Measurements from ENCODE around the gene SUN2. TPM values are rescaled to one million over a fixed set of nuclear protein-coding genes. Genes with fewer than 3 reads are reported as not detected.

The SUN2 gene
- total RNA-seq, 1 experiment from 2014 or later: 55.5 TPM

DNA sequence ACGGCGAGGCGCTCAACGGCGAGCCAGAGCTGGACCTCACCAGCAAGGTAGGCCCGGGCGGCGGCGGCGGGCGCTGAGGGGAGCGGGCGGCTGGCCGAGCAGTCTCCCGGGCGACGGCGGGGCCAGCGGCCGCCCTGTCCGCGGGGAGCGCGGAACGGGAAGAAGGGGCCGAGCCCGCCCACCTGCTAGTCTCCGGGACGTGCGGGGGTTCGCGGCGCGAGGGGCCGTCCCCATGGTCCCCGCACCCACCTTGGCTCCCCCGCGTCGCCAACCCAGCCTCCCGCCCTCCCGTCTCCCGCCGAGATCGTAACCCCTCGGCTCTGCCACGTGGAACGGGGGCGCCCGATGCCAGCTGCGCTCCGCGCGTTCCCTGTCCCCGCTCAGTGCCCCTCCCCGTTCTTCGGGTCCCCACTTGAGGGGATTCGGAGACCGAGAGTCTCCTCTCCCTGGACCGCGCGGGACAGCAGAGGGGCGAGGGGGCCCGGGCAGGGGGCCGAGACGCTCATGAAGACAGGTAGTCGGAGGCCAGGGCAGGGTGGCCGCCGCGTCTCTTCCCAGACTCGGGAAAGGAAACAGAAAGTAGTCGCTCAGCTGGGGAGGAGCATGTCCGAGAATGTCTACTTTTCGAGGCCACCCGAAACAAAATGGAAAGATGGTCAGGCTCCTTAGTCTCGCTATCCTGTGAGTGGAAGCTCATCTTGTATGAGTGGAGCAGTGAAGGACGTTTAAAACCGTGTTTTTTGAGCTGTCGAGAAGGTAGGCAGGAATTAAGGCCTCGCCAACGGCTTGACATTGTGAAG, 49.5 kb downstream of the SUN2 start:
- Histone ChIP-seq H3K27me3 (ENCODE audit: low read length) (no peaks in the 10 kb centered on the region), H3K9me2 (replicated peaks; ENCODE audit: low read length) (no peaks in the 10 kb centered on the region), H3K9me3 (ENCODE audit: low read length) (no peaks in the 10 kb centered on the region), H3K4me1 (ENCODE audit: insufficient read depth, low read length) (peaks cover 41% of the 10 kb centered on the region), H3K27ac (ENCODE audit: low read length) (peak overlapping the region; percentile 67), H3K4me3 (ENCODE audit: low read length) (peak overlapping the region; percentile 95), H3K9ac (ENCODE audit: low read length) (peak overlapping the region; percentile 93), H3K4me2 (ENCODE audit: low read length) (peak overlapping the region; percentile 94), H4K20me1 (ENCODE audit: low read length) (peaks cover 41% of the 10 kb centered on the region), H3K79me2 (ENCODE audit: low read length) (peaks cover 55% of the 10 kb centered on the region), H3K36me3 (ENCODE audit: low read depth, low read length) (0 out of 2 replicates have a peak, but pooled peaks cover 3% of the 10 kb centered on the region), H2AFZ (ENCODE audit: low read length) (peak overlapping the region; percentile 46; the same call in 1 of the 2 replicates), H3F3A (ENCODE audit: low read length, unreplicated experiment) (no peaks in the 10 kb centered on the region)
- CTCF ChIA-PET: interaction anchor here (1.1 kb wide), 1 partner anchor 25 kb away, joined by 3 read pairs; the partner anchor contains the start of gene TOMM22
- POLR2A ChIA-PET (ENCODE audit: unreplicated experiment): interaction anchor here (1.0 kb wide), 1 partner anchor 9 kb away, joined by 7 read pairs; no protein-coding TSS in a partner anchor
- no TSS peak for BruUV-seq (replicated peaks)
- TF ChIP-seq, protein P1, sequence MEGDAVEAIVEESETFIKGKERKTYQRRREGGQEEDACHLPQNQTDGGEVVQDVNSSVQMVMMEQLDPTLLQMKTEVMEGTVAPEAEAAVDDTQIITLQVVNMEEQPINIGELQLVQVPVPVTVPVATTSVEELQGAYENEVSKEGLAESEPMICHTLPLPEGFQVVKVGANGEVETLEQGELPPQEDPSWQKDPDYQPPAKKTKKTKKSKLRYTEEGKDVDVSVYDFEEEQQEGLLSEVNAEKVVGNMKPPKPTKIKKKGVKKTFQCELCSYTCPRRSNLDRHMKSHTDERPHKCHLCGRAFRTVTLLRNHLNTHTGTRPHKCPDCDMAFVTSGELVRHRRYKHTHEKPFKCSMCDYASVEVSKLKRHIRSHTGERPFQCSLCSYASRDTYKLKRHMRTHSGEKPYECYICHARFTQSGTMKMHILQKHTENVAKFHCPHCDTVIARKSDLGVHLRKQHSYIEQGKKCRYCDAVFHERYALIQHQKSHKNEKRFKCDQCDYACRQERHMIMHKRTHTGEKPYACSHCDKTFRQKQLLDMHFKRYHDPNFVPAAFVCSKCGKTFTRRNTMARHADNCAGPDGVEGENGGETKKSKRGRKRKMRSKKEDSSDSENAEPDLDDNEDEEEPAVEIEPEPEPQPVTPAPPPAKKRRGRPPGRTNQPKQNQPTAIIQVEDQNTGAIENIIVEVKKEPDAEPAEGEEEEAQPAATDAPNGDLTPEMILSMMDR (conservative IDR thresholded peaks at IDR 0.05; ENCODE audit: low read depth, low read length): no peak
- TF ChIP-seq EZH2phosphoT487 (IDR thresholded peaks at IDR 0.05; ENCODE audit: borderline replicate concordance, low read length): no peak
- TF ChIP-seq EZH2 (IDR thresholded peaks at IDR 0.05; ENCODE audit: low read length, unreplicated experiment): no peak
- ATAC-seq (no peak), DNase-seq (no peak)
- intact Hi-C loops (cut with micrococcal nuclease): no loop called here

DNA sequence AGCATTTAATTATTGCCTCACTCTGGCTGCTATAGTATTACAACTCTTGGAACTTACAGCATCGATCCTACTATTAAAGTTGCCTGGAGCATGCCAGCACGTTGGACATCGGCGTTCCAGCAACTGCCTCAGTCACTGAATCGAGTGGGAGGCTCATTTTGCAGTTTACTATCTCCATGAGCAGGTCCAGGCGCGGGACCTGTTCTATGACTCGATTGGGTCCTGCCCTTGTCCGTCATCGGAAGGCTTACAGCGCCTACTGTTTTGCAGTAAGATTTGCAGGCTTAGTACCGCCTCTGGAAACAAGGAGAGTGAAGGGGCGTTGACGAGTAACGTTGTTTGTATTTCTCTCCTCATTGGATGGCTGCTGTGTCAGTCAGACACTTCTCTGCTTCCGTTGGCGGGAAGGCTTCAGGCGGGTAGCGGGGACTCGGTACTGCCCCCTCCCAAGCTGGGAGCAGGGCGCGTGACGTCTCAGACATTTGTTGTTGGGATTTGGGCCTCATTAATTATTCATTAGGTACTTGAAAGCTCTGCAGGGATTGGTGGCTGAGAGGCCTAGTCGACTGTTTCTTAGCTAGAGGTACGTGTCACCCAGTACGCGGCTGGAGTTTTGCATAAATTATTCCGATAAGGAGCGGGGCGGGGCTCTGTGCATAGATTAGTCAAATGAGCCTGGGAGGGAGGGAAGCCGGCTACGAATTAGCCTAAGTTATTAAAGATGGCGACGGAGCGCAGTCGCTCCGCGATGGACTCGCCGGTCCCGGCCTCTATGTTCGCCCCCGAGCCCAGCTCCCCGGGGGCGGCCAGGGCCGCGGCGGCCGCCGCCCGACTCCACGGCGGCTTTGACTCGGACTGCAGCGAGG, 50.3 kb downstream of the SUN2 start, which contains the start of gene GTPBP1:
Gene GTPBP1 (plus strand): TSS at position 710 of the 866 bp plus-strand sequence. CDS start 12 bp downstream, at position 722.
- Histone ChIP-seq H4K20me1 (ENCODE audit: low read length) (peaks cover 34% of the 10 kb centered on the region), H3K79me2 (ENCODE audit: low read length) (peaks cover 47% of the 10 kb centered on the region), H3K9me2 (replicated peaks; ENCODE audit: low read length) (no peaks in the 10 kb centered on the region), H3K4me1 (ENCODE audit: insufficient read depth, low read length) (peaks cover 32% of the 10 kb centered on the region), H3F3A (ENCODE audit: low read length, unreplicated experiment) (no peaks in the 10 kb centered on the region), H3K27me3 (ENCODE audit: low read length) (no peaks in the 10 kb centered on the region), H2AFZ (ENCODE audit: low read length) (peak within 1 kb of the TSS; percentile 66), H3K4me2 (ENCODE audit: low read length) (peak within 1 kb of the TSS; percentile 94), H3K9me3 (ENCODE audit: low read length) (no peaks in the 10 kb centered on the region), H3K36me3 (ENCODE audit: low read depth, low read length) (0 out of 2 replicates have a peak, but pooled peaks cover 3% of the 10 kb centered on the region), H3K9ac (ENCODE audit: low read length) (peak within 1 kb of the TSS; percentile 93), H3K27ac (ENCODE audit: low read length) (peak within 1 kb of the TSS; percentile 67), H3K4me3 (ENCODE audit: low read length) (peak within 1 kb of the TSS; percentile 95)
- POLR2A ChIA-PET (ENCODE audit: unreplicated experiment): interaction anchor here (0.5 to 1.0 kb wide), 6 partner anchors 9 to 1143 kb away, joined by 3 to 39 read pairs (median 5); no protein-coding TSS in a partner anchor
- peak; percentile 98 for DNase-seq
- ATAC-seq: peak; percentile 73
- intact Hi-C loops (cut with micrococcal nuclease): no loop called here
- CTCF ChIA-PET: interaction anchor here (1.1 kb wide), 1 partner anchor 24 kb away, joined by 3 read pairs; the partner anchor contains the start of gene TOMM22
- BruUV-seq (replicated peaks): no TSS peak
- TF ChIP-seq, protein P1 (conservative IDR thresholded peaks at IDR 0.05; ENCODE audit: low read depth, low read length): no peak
- no peak for TF ChIP-seq EZH2 (IDR thresholded peaks at IDR 0.05; ENCODE audit: low read length, unreplicated experiment)
- no peak for TF ChIP-seq EZH2phosphoT487 (IDR thresholded peaks at IDR 0.05; ENCODE audit: borderline replicate concordance, low read length)

Data from PC-3 (cell line).